HG02678 (cell line): ENCODE measurements around the gene OR8G1.
"Not testable (repeated sequence)": the region's sequence is repeated elsewhere in the genome, so short reads cannot be mapped to it uniquely, and the experiment has no call there.

Experiments used
- ATAC-seq: cut with Tn5 transposase; IDR thresholded peaks from one replicate; pipeline ENCODE4 v1.9.1; 2021; ENCODE audit warnings: mild to moderate bottlenecking, moderate library complexity; ENCODE audit not compliant: unreplicated experiment

The OR8G1 gene

DNA sequence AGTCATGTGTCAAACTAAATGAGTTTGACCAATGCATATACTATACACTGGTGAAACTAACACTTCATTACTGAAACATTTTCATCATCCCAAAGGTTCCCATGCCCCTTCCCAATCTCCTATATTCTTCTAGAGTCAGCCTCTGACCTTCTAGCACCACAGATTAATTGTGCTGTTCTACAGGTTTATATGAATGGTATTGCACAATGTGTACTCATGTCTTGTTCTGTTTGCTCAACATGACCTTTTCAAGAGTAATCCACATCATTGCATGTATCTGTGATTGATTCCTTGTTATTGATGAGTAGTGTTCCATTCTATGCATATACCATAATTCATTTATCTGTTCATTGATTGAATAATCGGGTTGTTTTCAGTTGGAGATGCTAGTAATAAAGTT is 7.5 kb upstream of the OR8G1 start:
- ATAC-seq: no peak

GRCh38 chr11:124238512-124238911 is 2.4 kb upstream of the OR8G1 start:
- no peak for ATAC-seq

- ATAC-seq: not testable (repeated sequence)
These were observed 9.0 kb downstream of the OR8G1 start for GRCh38 chr11:124249869-124250268.

DNA sequence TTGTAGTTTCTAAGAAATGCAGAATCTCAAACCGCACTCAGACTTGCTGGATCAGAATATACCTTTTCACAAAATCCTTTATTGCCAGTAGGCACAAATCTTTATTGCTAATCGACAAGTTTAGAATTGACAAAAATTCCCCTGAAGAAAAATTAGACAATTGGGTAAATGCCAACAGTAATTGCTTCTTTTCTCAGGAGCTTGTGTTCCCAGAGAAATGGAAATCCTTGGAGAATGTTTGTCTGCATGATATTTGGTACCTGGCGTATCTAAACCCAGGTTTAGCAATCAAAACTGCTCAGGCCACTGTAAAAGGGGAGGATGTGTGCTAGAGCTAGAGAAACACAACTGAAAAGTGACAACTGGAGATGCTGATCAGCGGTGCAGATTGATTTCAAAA is 15.2 kb downstream of the OR8G1 start, which contains the start of gene OR8G5:
Gene OR8G5, plus strand, starts transcription at position 301 of the 400 bp plus-strand sequence. CDS start 8,556 bp downstream, outside the sequence.
- ATAC-seq: no peak

- ATAC-seq: not testable (repeated sequence)
These were observed 24.1 kb downstream of the OR8G1 start for GRCh38 chr11:124265041-124265440.

DNA sequence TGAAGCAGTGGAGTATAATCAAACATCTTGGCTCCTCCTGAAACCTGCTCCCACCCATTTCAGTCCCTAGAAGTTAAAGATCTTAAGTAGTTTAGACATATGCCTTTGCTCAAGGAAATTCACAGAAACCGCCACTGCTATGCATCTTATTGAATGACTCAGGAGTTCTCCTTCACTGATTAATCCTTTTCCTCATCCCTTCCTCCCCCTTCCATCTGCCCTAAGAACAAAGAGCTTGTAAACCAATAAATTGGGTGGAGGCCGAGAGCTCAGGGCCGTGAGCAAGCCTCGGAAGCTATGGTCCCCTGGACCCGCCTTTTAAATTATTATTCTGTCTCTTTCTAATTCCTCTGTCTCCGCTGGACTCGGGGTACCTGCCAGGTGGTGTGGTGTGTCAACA is 30.0 kb downstream of the OR8G1 start:
- not testable (repeated sequence) for ATAC-seq

DNA sequence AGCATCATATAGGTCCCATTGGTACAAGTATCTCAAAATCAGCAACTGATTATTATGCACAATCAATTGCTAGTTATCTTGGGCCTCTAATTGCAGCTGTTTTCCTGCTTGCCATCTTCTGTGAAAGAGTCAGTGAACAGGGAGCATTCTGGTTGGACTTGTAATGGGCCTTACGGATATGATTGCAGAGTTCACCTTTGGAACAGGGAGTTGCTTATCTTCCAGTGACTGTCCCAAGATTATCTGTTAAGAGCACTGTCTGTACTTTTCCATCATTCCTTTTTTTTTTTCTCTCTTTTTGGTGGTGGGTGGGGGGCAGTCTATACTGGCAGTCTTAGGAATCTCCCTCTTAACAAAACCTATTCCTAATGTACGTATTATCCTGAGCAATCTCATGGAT is 33.1 kb downstream of the OR8G1 start:
- no peak for ATAC-seq

DNA sequence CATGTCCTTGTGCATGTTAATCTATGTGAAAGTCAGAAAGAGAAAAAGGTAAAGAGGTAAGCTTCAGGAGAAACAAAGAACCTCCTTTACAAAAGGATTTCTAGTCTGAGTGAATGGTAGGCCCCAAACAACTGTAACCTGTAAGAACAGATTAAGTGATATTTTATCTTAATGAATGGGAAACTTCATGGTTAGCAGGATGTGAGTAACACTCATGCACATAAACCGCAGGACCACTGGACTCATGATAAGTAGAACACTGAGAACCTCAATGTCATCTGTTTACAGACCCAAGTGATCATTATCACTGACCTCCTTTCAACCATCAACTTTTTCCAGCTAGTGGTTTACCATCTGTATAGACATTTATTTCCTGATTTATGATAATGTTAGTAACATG is 35.2 kb downstream of the OR8G1 start:
- ATAC-seq: no peak

DNA sequence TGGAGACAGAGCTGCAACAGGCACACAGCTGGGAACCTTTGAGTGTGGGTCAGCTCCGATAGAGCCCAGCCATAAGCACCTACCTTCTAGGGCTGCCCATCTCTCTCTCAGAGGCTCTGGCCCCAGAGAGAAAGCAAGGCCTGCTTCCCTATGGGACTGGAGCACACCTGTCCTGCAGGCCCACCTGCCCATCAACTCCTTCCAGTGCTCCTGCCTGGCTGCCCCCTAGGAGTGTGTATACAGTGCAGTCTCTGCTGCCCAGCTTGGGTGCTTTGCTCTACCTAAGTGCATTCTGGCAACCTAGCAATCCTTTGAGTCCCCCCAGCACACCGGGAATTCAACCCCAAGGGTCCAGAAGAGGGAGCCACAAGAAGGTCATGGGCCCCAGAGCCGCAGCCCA is 36.3 kb downstream of the OR8G1 start:
- ATAC-seq: no peak

GRCh38 chr11:124277804-124278203 is 36.9 kb downstream of the OR8G1 start:
- no peak for ATAC-seq

DNA sequence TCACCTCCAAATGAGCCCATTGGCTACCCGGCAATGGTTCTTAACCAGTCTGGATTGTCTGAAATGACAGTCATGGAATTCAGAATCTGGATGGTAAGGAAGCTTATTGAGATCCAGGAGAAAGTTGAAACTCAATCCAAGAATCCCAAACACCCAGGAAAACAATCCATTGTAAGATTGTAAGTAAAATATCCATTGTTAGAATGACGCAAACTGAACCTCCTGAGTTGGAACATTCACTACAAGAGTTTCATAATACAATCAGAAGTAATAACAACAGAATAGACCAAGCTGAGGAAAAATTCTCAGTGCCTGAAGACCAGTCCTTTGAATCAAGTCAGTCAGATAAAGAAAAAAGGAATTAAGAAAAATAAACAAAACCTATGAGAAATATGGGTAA is 37.4 kb downstream of the OR8G1 start:
- no peak for ATAC-seq

DNA sequence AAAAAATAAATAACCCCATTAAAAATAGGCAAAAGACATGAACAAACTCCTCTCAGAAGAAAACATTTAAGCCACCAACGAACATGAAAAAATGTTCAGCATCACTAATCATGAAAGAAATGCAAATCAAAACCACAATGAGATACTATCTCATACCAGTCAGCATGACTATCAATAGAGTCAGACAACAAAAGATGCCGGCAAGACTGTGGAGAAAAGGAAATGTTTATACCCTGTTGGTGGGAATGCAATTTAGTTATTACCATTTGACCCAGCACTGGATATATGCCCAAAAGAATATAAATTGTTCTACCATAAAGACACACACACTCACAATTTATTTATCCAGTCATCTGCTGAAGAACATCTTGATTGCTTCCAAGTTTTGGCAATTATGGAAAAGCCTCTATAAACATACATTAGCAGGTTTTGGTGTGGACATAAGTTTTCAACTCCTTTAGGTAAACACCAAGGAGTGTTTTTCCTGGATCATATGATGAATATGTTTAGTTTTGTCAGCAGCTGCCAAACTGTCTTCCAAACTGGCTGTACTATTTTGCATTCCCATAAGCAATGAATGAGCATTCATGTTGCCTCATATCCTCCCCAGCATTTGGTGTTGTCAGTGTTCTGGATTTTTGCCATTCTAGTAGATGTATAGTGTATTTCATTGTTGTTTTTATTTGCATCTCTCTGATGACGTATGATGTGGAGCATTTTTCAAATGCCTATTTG is 44.9 kb downstream of the OR8G1 start:
- ATAC-seq: no peak

DNA sequence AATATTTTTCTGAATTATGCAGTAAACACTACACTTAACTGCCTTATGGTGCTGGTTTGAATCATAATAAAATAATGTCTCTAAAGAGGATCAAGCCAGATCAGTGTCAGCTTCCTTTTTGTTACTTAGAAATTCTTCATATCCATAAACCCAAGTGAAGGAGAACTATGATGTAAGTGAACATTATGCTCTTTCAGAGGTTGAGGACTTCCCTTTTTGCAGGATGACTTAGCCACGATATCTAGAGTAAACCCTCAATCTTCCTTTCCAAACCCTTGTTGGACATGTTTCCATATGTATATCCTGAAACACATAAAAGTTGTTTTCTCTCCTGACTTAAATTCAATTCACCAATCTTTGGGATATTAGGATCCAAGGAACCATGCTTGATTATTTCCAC is 53.8 kb downstream of the OR8G1 start:
- no peak for ATAC-seq

- ATAC-seq: no peak
These were observed 55.1 kb downstream of the OR8G1 start for GRCh38 chr11:124296016-124296415.

- no peak for ATAC-seq
These were observed 57.0 kb downstream of the OR8G1 start for GRCh38 chr11:124297921-124298320.

DNA sequence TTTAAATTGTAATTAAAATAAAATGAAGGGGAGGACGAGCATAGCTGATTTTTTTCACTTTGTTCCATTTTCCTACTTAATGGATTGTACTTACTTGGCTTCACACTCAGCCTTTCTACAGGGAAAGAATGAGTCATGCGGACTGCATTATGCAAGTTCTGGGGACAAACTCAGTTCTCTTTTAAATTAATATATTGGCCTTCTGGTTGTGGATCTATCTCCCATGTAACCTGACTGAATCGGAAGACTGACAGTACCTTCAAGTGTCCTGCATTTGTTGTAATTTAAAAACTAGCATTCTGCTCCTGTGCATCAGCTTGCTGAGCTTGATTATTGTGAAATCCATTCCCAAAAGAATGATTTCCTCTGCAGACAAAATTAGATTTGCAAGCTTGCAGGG is 60.7 kb downstream of the OR8G1 start:
- no peak for ATAC-seq

DNA sequence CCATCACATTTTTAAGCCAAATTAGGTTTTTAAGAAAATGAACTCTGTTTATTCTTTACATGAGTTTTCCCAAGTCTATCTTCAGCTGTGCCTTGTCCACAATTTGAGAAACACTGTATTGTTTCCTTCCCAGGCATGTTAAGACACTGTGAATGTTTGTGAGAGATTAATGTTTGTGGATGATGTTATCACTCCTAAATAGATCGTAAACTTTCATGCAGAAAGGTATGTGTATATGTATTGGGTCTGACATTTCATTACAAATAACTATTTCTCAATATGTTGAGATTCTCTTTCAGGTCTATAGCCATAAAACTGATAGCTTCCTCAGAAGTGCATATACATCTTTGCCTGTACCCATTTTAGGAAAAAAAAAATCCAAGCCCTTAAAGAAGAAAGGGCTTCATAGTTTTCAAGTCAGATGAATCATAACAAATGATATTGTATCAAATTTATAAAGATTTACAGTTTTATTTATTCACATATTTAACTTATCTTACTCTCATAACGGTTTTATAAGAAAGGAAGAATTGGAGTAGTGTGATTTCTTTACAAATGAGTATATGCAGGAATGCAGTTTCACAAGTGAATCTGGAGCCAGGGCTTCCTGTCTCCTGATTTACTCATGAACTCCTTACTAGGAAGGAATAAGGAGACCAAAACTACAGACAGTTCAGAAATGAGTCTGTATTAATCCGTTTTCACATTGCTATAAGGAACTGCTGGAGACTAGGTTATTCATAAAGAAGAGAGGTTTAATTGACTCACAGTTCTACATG is 61.6 kb downstream of the OR8G1 start:
- ATAC-seq: no peak
